Brain microvascular endothelial cell (primary cell): ENCODE data around the gene SFRP5.

Experiments
- DNase-seq: peaks from one replicate; pipeline ENCODE4 v3.0.0-alpha.2; 2020
- H3K27ac ChIP-seq: fragments of 250-450 bp; sonication (Bioruptor Pico); 2 replicates; pipeline ENCODE4 v1.5.1; 2020; ENCODE audit warnings: mild to moderate bottlenecking, moderate library complexity
- H3K27me3 ChIP-seq: fragments of 250-450 bp; sonication (Bioruptor Pico); replicated peaks from 2 replicates; pipeline ENCODE4 v1.5.1; 2020; ENCODE audit warnings: mild to moderate bottlenecking
- H3K36me3 ChIP-seq: fragments of 250-450 bp; sonication (Bioruptor Pico); replicated peaks from 2 replicates; pipeline ENCODE4 v1.5.1; 2020; ENCODE audit warnings: mild to moderate bottlenecking
- H3K4me3 ChIP-seq: 2 replicates; pipeline ENCODE4 v1.5.1; 2011; ENCODE audit warnings: low read depth, mild to moderate bottlenecking, control low read depth, low read length, moderate library complexity
- in situ Hi-C: cut with HindIII; loops from 2 replicates; pipeline ENCODE4 v1.10.0; 2017; ENCODE audit warnings: low sequenced_read_pairs, low pct_ligation_motif_present
- TF ChIP-seq, protein P1 (sequence below): IDR thresholded peaks from 2 replicates; pipeline ENCODE4 v1.5.1; 2011; ENCODE audit warnings: low read depth, mild to moderate bottlenecking, moderate library complexity, low read length, control low read depth, inconsistent platforms; ENCODE audit errors: missing control alignments

SFRP5 gene

DNA sequence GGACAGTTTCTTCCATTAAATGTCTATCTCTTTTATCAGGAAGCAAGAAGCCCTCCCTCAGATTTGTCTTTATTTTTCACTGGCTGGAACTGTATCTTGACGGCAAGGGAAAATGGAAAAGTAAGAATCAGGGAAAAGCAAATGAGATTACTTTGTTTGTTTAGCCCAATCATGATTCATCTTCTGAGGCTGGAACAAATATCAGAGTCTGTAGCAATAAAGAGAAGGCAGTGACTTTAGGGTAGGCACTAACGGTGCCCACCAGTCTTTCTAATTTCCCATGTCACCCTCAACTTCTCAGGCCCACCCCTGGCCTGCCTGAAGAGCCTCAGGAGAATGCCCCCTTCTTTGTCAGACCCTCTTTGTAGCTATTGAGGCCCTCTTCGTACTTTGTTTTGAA lies 41.5 kb upstream of the SFRP5 start:
- H3K4me3 ChIP-seq, result no peak overlapping the region
- no peak for DNase-seq
- no peaks in the 10 kb centered on the region for H3K36me3 ChIP-seq
- TF ChIP-seq, protein P1, sequence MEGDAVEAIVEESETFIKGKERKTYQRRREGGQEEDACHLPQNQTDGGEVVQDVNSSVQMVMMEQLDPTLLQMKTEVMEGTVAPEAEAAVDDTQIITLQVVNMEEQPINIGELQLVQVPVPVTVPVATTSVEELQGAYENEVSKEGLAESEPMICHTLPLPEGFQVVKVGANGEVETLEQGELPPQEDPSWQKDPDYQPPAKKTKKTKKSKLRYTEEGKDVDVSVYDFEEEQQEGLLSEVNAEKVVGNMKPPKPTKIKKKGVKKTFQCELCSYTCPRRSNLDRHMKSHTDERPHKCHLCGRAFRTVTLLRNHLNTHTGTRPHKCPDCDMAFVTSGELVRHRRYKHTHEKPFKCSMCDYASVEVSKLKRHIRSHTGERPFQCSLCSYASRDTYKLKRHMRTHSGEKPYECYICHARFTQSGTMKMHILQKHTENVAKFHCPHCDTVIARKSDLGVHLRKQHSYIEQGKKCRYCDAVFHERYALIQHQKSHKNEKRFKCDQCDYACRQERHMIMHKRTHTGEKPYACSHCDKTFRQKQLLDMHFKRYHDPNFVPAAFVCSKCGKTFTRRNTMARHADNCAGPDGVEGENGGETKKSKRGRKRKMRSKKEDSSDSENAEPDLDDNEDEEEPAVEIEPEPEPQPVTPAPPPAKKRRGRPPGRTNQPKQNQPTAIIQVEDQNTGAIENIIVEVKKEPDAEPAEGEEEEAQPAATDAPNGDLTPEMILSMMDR, result no peak
- peaks cover 6% of the 10 kb centered on the region for H3K27me3 ChIP-seq
- in situ Hi-C loops, result no loop called here
- no peak overlapping the region for H3K27ac ChIP-seq

DNA sequence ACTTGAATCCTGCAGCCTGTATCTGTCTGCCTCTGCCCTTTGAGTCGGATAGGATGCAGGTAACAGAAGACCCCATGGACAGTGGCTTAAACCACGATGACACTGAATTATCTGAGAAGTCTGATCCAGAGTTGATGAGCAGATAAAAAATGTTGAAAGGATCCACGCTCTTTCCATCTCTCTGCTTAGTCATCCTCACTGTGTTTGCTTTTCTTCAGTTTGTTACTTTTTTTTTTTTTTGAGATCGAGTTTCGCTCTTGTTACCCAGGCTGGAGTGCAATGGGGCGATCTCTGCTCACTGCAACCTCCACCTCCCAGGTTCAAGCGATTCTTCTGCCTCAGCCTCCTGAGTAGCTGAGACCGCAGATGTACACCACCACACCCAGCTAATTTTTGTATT lies 40.9 kb upstream of the SFRP5 start:
- in situ Hi-C loops, result no loop called here
- Histone ChIP-seq H3K4me3 (no peak overlapping the region), H3K27ac (no peak overlapping the region), H3K27me3 (peaks cover 4% of the 10 kb centered on the region), H3K36me3 (no peaks in the 10 kb centered on the region)
- TF ChIP-seq, protein P1, result no peak
- no peak for DNase-seq

DNA sequence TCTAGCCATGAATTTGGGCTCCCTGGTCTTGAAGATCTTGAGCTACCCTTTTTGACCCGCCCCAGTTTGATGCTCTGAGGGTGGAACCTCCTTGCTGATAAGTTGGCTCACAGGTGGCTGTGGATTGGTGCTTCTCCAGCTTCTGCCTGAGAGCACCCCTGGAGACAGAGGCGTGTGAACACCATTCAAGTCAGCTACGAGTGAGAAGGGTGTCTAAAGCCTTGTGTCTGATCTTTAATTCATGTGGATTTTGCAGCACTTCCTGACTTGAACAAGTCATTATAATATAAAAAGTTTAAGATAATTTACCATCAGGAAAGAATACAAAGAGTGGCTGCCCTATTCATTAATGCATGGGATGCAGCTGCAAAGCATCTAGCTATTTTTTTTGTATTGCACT lies 40.2 kb upstream of the SFRP5 start:
- in situ Hi-C loops, result no loop called here
- TF ChIP-seq, protein P1, result no peak
- Histone ChIP-seq H3K4me3 (no peak overlapping the region), H3K27me3 (no peaks in the 10 kb centered on the region), H3K36me3 (no peaks in the 10 kb centered on the region), H3K27ac (no peak overlapping the region)
- no peak for DNase-seq

DNA sequence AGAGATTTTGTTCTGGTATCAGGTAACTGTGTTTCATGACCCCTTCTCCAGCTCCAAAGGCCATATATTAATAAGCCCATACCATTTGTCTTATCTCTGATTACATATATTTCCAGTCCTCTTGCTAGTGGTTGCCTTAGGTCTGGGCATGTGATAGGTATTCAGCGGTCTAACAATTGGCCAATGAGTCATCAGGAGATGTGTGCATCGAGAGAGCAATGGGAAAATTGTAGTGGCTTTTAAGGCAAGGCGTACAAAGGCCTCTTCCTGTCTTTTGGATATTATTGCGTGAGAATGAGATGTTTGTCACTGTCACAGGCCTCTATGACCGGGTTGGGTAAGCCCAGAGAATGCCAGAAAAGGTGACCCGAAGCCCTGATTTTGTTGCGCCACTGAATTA lies 38.6 kb upstream of the SFRP5 start:
- H3K4me3 ChIP-seq, result no peak overlapping the region
- in situ Hi-C loops, result no loop called here
- H3K36me3 ChIP-seq, result no peaks in the 10 kb centered on the region
- peak; percentile 13 for DNase-seq
- TF ChIP-seq, protein P1, result no peak
- H3K27ac ChIP-seq, result no peak overlapping the region
- H3K27me3 ChIP-seq, result no peaks in the 10 kb centered on the region

DNA sequence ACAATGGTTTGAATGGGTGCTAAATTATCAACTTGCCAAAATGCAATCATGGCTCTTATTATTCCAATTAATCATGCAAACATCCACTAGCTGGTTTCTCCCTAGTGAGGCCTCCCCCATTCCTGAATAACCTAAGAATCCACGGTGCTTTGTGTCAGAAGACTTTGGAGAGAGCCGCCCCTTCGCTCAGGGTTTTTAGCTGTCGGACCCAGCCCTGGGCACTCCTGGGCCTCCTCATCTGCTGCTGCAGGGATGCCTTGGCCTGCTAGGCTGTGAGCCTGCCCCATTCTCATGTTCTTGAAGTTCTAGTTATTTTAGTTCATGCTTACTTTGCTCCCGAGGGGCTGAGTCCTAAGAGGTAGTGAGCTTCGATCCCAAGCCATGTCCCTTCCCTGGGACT lies 34.1 kb upstream of the SFRP5 start:
- TF ChIP-seq, protein P1, result no peak
- H3K27ac ChIP-seq, result no peak overlapping the region
- in situ Hi-C loops, result no loop called here
- H3K4me3 ChIP-seq, result no peak overlapping the region
- no peak for DNase-seq
- H3K27me3 ChIP-seq, result peaks cover under 1% of the 10 kb centered on the region
- no peaks in the 10 kb centered on the region for H3K36me3 ChIP-seq

DNA sequence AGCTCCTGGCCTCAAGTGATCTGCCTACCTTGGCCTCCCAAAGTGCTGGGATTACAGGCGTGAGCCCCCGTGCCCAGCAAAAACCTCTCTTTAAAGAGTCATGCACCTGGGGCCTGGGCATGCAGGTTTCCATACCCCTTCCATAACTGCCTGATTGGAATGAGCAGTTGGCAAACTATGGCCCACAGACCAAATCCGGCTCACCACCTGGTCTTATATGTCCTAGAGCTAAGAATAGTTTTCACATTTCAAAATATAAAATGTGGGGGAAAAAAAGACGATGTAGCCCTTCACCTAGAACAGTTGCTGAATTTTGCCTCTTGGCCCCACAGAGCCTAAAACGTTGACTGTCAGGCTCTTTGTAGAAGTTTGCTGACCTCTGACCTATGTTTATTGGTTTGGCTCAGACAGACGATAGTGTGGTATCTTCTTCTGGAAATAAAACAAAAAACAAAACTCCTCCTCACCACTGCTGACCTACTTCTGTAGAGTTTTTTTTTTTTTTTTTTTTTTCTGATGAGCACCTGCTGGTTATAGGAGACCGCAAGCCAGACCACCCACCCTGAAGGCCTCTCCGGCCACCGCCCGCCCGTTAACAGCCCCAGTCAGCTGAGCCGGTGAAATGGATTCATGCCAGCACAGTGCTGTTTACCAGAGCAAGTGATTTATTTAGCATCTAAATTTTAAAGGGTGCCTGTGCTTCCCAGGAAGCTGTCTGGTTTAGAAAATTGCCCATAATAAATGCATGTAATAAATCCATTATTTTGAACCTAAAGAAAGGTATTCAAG lies 33.5 kb upstream of the SFRP5 start:
- Histone ChIP-seq H3K4me3 (no peak overlapping the region), H3K27ac (no peak overlapping the region), H3K36me3 (no peaks in the 10 kb centered on the region), H3K27me3 (peaks cover 2% of the 10 kb centered on the region)
- in situ Hi-C loops, result no loop called here
- TF ChIP-seq, protein P1, result no peak
- no peak for DNase-seq
